AG04450 (cell line): Measurements from ENCODE around the gene PRKCZ. TPM values are rescaled to one million over a fixed set of nuclear protein-coding genes. Genes with fewer than 3 reads are reported as not detected.

Source experiments
- CTCF ChIA-PET: fragments of 300-600, 350-600 bp; formaldehyde crosslinking; extraction: SDS; loops from one replicate; lab custom pipeline; 2022; ENCODE audit warnings: antibody characterized with exemption, inconsistent platforms; lab: Charles Lee
- POLR2A ChIA-PET: fragments of 350-600 bp; formaldehyde crosslinking; extraction: SDS; loops from one replicate; lab custom pipeline; 2021; ENCODE audit warnings: antibody characterized with exemption, inconsistent platforms; lab: Yijun Ruan, JAX
- DNase-seq: peaks from one replicate; pipeline ENCODE4 v3.0.0-alpha.2; 2011; ENCODE audit warnings: low read depth, low spot score
- H3K27ac ChIP-seq: one replicate; pipeline ENCODE4 v1.5.1; 2012; ENCODE audit warnings: low read depth, low read length, control low read depth
- H3K27me3 ChIP-seq: one replicate; pipeline ENCODE4 v1.6.0; 2012; ENCODE audit warnings: low read length; ENCODE audit not compliant: control insufficient read depth, insufficient read depth
- H3K4me3 ChIP-seq: 2 replicates; pipeline ENCODE4 v1.5.1; 2011; ENCODE audit warnings: mild to moderate bottlenecking, low read depth, low read length, control low read depth
- H3K9me3 ChIP-seq: 2 replicates; pipeline ENCODE4 v1.5.1; 2012; ENCODE audit warnings: low read length; ENCODE audit not compliant: control insufficient read depth, insufficient read depth
- CTCF ChIP-seq: IDR thresholded peaks from 2 replicates; pipeline ENCODE4 v1.5.1; 2011; ENCODE audit warnings: low read depth, low read length, control low read depth, inconsistent platforms
- polyA plus RNA-seq: library from polyadenylated mRNA; depleted of rRNA; stranded (reverse); fragments of >200 nt; gene quantifications from 2 replicates; pipeline ENCODE4 v1.2.3, GENCODE V29; 2011

Gene PRKCZ
- polyA plus RNA-seq, 1 experiment: 3.0 TPM

GRCh38 chr1:2055911-2056575, 5.8 kb downstream of the PRKCZ start:
- Histone ChIP-seq H3K27ac (no peak overlapping the region), H3K4me3 (no peak overlapping the region), H3K9me3 (peaks cover 4% of the 10 kb centered on the region; the same call in 1 of the 2 replicates), H3K27me3 (peaks cover 12% of the 10 kb centered on the region)
- DNase-seq: no peak
- no peak for TF ChIP-seq CTCF
- POLR2A ChIA-PET: no interaction called here
- CTCF ChIA-PET: interaction anchor here (0.6 to 1.7 kb wide), 3 partner anchors 9 to 150 kb away, joined by 3 to 6 read pairs (median 3); no protein-coding TSS in a partner anchor

- TF ChIP-seq CTCF: no peak
- H3K9me3 ChIP-seq: peaks cover 4% of the 10 kb centered on the region; the same call in 1 of the 2 replicates
These were observed 6.9 kb downstream of the PRKCZ start for GRCh38 chr1:2056955-2057590.

GRCh38 chr1:2059290-2059953, 9.2 kb downstream of the PRKCZ start:
- no peak overlapping the region for H3K4me3 ChIP-seq
- DNase-seq: no peak
- H3K27ac ChIP-seq: no peak overlapping the region
- no peak for TF ChIP-seq CTCF
- POLR2A ChIA-PET: no interaction called here
- CTCF ChIA-PET: interaction anchor here (1.1 kb wide), 1 partner anchor 15 kb away, joined by 4 read pairs; no protein-coding TSS in a partner anchor
- H3K9me3 ChIP-seq: peaks cover 4% of the 10 kb centered on the region; the same call in 1 of the 2 replicates
- peaks cover 2% of the 10 kb centered on the region for H3K27me3 ChIP-seq

More at GRCh38 chr1:2056955-2057590, 6.9 kb downstream of the PRKCZ start:
- CTCF ChIA-PET: interaction anchor here (0.6 to 1.2 kb wide), 2 partner anchors 13 to 151 kb away, joined by 3 to 4 read pairs; no protein-coding TSS in a partner anchor
- no peak for DNase-seq
- Histone ChIP-seq H3K27me3 (peaks cover 2% of the 10 kb centered on the region), H3K4me3 (no peak overlapping the region), H3K27ac (no peak overlapping the region)
- POLR2A ChIA-PET: interaction anchor here (0.6 kb wide), 1 partner anchor 50 kb away, joined by 7 read pairs; no protein-coding TSS in a partner anchor

GRCh38 chr1:2060072-2060471, 9.9 kb downstream of the PRKCZ start:
- ChIA-PET POLR2A (no interaction called here), CTCF (no interaction called here)
- Histone ChIP-seq H3K4me3 (no peak overlapping the region), H3K27me3 (peaks cover 2% of the 10 kb centered on the region), H3K9me3 (peaks cover 4% of the 10 kb centered on the region; the same call in 1 of the 2 replicates), H3K27ac (no peak overlapping the region)
- no peak for TF ChIP-seq CTCF
- no peak for DNase-seq
